Suprapubic skin (tissue), 4 donors: Measurements from ENCODE around the gene MTRR.

Experiments used
- CTCF ChIP-seq, 2 donors: fragments of 200-600 bp in 1 of 2; fragments of 450-650 bp in 1 of 2; sonication (generic) in 1 of 2; IDR thresholded peaks; one replicate each; pipeline ENCODE4 v1.5.1; 2016 to 2019; ENCODE audit warnings: antibody characterized with exemption in 2 of 2, mild to moderate bottlenecking in 1 of 2, moderate library complexity in 1 of 2
- POLR2A ChIP-seq, 2 donors: fragments of 450-650 bp; IDR thresholded peaks; one replicate each; pipeline ENCODE4 v1.6.1; 2017; ENCODE audit warnings: antibody characterized with exemption in 2 of 2, mild to moderate bottlenecking in 2 of 2, moderate library complexity in 2 of 2
- POLR2AphosphoS5 ChIP-seq, 3 donors: sonication (generic); formaldehyde crosslinking; IDR thresholded peaks; one replicate each; pipeline ENCODE4 v1.6.1; 2017; ENCODE audit warnings: antibody characterized with exemption in 3 of 3

- TF ChIP-seq POLR2A (IDR thresholded peaks at IDR 0.05) (no peak), POLR2AphosphoS5 (IDR thresholded peaks at IDR 0.05) (no peak), CTCF (IDR thresholded peaks at IDR 0.05) (no peak)
These were observed 40.7 kb upstream of the MTRR start for GRCh38 chr5:7828269-7828668.
